Transverse colon (tissue), 4 donors: ENCODE measurements around the gene TBX1. TPM values are rescaled to one million over a fixed set of nuclear protein-coding genes. Genes with fewer than 3 reads are reported as not detected.

Source experiments
- DNase-seq: peaks from one replicate; pipeline ENCODE4 v3.0.0-alpha.2; 2019
- H3K27ac ChIP-seq, 4 donors: fragments of 200-600 bp; sonication (generic); 2 replicates each; pipeline ENCODE4 v1.5.1; 2016 to 2018; ENCODE audit warnings: inconsistent platforms in 4 of 4
- H3K27me3 ChIP-seq: fragments of 200-600 bp; sonication (generic); 2 replicates; pipeline ENCODE4 v1.5.1; 2017; ENCODE audit warnings: inconsistent platforms
- H3K36me3 ChIP-seq, 4 donors: fragments of 200-600 bp; sonication (generic); 2 replicates each; pipeline ENCODE4 v1.5.1; 2017 to 2019; ENCODE audit warnings: inconsistent platforms in 4 of 4
- H3K4me1 ChIP-seq, 4 donors: fragments of 200-600 bp; sonication (generic); 2 replicates each; pipeline ENCODE4 v1.5.1; 2017 to 2020; ENCODE audit warnings: inconsistent platforms in 4 of 4
- H3K4me3 ChIP-seq, 4 donors: fragments of 200-600 bp; sonication (generic); 1 replicate in 1 of 4; 2 replicates in 3 of 4; pipeline versions ENCODE4 v1.5.1 to v1.6.1; 2017 to 2019; ENCODE audit warnings: inconsistent platforms in 4 of 4
- H3K9me3 ChIP-seq, 2 donors: fragments of 200-600 bp; sonication (generic); 2 replicates each; pipeline ENCODE4 v1.5.1; 2017 to 2019; ENCODE audit warnings: inconsistent platforms in 2 of 2
- EP300 ChIP-seq: sonication (generic); formaldehyde crosslinking; IDR thresholded peaks from one replicate; pipeline ENCODE4 v1.6.1; 2017; ENCODE audit warnings: antibody characterized with exemption, low read depth
- POLR2A ChIP-seq: fragments of 450-650 bp; IDR thresholded peaks from one replicate; pipeline ENCODE4 v1.6.1; 2016; ENCODE audit warnings: antibody characterized with exemption, mild to moderate bottlenecking, moderate library complexity
- POLR2AphosphoS5 ChIP-seq, 3 donors: sonication (generic); formaldehyde crosslinking; IDR thresholded peaks; one replicate each; pipeline ENCODE4 v1.6.1; 2016; ENCODE audit warnings: antibody characterized with exemption in 3 of 3
- WGBS, 2 donors: methylation state at CpG; one replicate each; pipeline ENCODE4 v1.1.5; 2018; ENCODE audit warnings: low coverage in 1 of 2; 5-methylcytosine and 5-hydroxymethylcytosine counted together
- in situ Hi-C, 4 donors: fragments of 200-750 bp; cut with MboI; loops; one replicate each; pipeline versions ENCODE4 v1.15.0 to v1.15.1; 2017; ENCODE audit warnings: low sequenced_read_pairs in 3 of 4, low pct_ligation_motif_present in 1 of 4, low pct_unique_long_range_greater_than_20kb in 1 of 4
- intact Hi-C: fragments of 100-400 bp; cut with DNase I; formaldehyde crosslinking; loops from one replicate; pipeline ENCODE4 v1.15.1; 2023; ENCODE audit warnings: low total_unique reads
- total RNA-seq, 4 donors: library from RNA; depleted of rRNA; stranded (reverse); fragments of >200 nt; gene quantifications; one replicate each; pipeline ENCODE4 v1.1.0, GENCODE V29; 2016
- TF ChIP-seq, protein P1 (sequence below), 5 experiments: fragments of 200-600 bp in 3 of 5; fragments of 450-650 bp in 2 of 5; sonication (generic) in 3 of 5; IDR thresholded peaks; 1 replicate in 2 of 5; 2 replicates in 3 of 5; pipeline ENCODE4 v1.5.1; 2016 to 2017; ENCODE audit warnings: antibody characterized with exemption in 5 of 5, inconsistent platforms in 3 of 5, mild to moderate bottlenecking in 2 of 5, moderate library complexity in 1 of 5

Gene TBX1
- total RNA-seq, 4 donors from 2014 or later = 1.1 to 1.3 TPM; not detected in 2

DNA sequence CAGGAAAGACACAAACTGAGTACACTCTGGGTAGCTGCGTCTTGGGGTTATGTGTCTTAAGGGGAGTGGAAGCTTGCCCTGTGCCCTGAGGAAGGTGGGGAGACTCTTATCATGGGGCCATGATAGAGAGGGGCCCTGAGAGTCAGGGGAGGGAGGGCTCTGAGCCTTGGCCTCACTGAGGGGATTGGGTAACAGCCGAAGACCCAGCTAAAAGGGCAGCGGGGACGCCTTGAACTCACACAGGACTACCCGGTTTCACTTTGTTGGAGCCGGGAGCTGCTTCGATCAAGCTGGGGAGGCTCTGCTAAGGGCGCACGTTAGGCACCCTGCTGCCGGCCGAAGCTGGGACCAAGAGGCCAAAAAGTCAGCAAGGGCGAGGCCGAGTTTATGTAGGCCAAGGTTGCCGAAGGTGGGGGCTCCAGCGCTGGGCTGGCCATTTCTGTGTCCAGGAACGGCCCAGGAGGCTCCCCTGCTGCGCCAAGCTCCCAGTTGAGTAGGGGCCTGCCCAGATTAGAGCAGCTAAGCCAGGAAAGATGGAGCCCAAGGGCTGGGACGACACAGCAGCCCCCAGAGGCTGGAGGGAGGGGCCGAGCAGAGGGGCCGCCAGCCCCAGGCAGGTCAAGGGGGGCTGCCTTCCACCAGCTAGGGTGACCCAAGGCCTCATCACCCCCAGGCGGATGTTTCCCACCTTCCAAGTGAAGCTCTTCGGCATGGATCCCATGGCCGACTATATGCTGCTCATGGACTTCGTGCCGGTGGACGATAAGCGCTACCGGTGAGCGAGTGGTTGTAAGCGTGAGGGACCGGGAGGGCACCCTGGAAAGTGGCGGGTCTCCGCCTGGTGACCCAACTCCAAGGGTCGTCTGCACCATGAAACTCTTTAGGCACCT, 2.2 kb downstream of the TBX1 start:
- intact Hi-C loops (no loop called here), in situ Hi-C loops (no loop called here)
- H3K9me3 ChIP-seq = no peaks in the 10 kb centered on the region
- TF ChIP-seq POLR2AphosphoS5 (IDR thresholded peaks at IDR 0.05) = no peak
- 65 to 84% methylated on average over 7 to 34 of the region's 34 CpGs for WGBS, 2 donors
- DNase-seq = no peak
- no peaks in the 10 kb centered on the region for H3K36me3 ChIP-seq
- H3K4me3 ChIP-seq = no peak overlapping the region
- peaks cover 0 to 38% (median 21%) of the 10 kb centered on the region in 4 donors for H3K4me1 ChIP-seq
- H3K27ac ChIP-seq = no peak overlapping the region
- H3K27me3 ChIP-seq = peaks cover 93% of the 10 kb centered on the region

DNA sequence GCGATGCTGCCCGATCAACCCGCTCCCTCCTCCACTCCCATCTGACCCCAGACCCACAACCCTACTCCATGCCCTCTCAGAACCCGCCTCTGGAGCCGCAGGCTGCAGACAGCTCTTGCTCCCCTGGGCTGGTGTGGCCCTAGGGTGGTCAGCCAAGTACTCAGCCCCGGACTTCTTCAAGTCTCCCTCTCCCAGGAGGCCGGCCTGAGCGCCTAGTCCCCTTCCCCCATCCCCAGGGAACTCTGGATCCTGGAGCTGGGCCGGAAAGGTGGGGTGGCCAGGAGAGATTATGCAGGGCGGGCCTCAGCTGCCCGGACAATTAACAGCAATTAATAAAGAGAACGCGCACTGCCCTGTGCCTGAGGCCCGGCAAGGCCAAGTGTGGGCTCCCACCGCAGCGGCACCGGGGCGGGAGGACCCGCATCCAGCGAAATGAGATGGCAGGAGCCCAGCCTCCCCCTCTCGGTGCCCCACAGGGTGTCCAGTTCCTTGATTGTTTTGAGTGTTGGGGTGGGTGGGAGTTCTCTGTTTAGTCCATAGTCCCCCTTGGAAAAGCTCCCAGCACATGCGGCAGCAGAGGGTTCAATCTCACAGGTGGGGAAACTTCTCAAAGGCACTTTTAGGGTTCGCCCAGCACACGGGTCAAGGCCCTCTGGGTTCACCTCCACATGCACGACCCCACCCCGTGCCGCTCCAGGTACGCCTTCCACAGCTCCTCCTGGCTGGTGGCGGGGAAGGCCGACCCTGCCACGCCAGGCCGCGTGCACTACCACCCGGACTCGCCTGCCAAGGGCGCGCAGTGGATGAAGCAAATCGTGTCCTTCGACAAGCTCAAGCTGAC, 3.1 kb downstream of the TBX1 start:
- intact Hi-C loops = no loop called here
- peaks cover 93% of the 10 kb centered on the region for H3K27me3 ChIP-seq

DNA sequence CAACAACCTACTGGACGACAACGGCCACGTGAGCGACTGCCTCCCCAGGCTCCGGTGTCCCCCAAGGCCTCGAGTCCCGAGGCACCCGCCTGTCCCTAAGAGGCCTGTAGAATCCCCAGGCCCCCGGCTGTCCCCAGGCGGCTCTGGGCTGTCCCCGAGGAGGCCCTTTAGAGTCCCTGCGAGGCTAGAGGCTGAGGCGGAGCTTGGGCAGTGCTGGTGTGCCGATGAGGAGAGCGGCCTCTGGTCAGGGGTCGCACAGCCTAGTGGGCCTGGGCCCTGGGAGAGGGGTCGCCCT, 3.7 kb downstream of the TBX1 start:
- Histone ChIP-seq H3K36me3 (no peaks in the 10 kb centered on the region), H3K4me1 (peaks cover 0 to 35% (median 21%) of the 10 kb centered on the region in 4 donors), H3K4me3 (no peak overlapping the region), H3K27ac (no peak overlapping the region), H3K27me3 (peaks cover 93% of the 10 kb centered on the region), H3K9me3 (no peaks in the 10 kb centered on the region)
- in situ Hi-C loops = no loop called here
- no peak for DNase-seq
- intact Hi-C loops = no loop called here
- WGBS, 2 donors = 87% methylated on average over 17 of the region's 17 CpGs; no CpG with 5 or more reads in 1 of the 2 donors
- no peak for TF ChIP-seq POLR2A
- TF ChIP-seq, protein P1, sequence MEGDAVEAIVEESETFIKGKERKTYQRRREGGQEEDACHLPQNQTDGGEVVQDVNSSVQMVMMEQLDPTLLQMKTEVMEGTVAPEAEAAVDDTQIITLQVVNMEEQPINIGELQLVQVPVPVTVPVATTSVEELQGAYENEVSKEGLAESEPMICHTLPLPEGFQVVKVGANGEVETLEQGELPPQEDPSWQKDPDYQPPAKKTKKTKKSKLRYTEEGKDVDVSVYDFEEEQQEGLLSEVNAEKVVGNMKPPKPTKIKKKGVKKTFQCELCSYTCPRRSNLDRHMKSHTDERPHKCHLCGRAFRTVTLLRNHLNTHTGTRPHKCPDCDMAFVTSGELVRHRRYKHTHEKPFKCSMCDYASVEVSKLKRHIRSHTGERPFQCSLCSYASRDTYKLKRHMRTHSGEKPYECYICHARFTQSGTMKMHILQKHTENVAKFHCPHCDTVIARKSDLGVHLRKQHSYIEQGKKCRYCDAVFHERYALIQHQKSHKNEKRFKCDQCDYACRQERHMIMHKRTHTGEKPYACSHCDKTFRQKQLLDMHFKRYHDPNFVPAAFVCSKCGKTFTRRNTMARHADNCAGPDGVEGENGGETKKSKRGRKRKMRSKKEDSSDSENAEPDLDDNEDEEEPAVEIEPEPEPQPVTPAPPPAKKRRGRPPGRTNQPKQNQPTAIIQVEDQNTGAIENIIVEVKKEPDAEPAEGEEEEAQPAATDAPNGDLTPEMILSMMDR (IDR thresholded peaks at IDR 0.05) = no peak
- TF ChIP-seq POLR2AphosphoS5 (IDR thresholded peaks at IDR 0.05) = no peak
- TF ChIP-seq EP300 = no peak

More for the DNA sequence above, 3.1 kb downstream of the TBX1 start:
- H3K4me1 ChIP-seq = peaks cover 0 to 38% (median 21%) of the 10 kb centered on the region in 4 donors
- in situ Hi-C loops = no loop called here
- no peak overlapping the region for H3K27ac ChIP-seq
- H3K4me3 ChIP-seq = no peak overlapping the region
- DNase-seq = no peak
- H3K9me3 ChIP-seq = no peaks in the 10 kb centered on the region
- TF ChIP-seq POLR2AphosphoS5 (IDR thresholded peaks at IDR 0.05) = no peak
- TF ChIP-seq EP300 = no peak
- TF ChIP-seq, protein P1 (IDR thresholded peaks at IDR 0.05) = no peak
- TF ChIP-seq POLR2A = no peak
- 82% methylated on average over 38 of the region's 39 CpGs; no CpG with 5 or more reads in 1 of the 2 donors for WGBS, 2 donors
- H3K36me3 ChIP-seq = no peaks in the 10 kb centered on the region

DNA sequence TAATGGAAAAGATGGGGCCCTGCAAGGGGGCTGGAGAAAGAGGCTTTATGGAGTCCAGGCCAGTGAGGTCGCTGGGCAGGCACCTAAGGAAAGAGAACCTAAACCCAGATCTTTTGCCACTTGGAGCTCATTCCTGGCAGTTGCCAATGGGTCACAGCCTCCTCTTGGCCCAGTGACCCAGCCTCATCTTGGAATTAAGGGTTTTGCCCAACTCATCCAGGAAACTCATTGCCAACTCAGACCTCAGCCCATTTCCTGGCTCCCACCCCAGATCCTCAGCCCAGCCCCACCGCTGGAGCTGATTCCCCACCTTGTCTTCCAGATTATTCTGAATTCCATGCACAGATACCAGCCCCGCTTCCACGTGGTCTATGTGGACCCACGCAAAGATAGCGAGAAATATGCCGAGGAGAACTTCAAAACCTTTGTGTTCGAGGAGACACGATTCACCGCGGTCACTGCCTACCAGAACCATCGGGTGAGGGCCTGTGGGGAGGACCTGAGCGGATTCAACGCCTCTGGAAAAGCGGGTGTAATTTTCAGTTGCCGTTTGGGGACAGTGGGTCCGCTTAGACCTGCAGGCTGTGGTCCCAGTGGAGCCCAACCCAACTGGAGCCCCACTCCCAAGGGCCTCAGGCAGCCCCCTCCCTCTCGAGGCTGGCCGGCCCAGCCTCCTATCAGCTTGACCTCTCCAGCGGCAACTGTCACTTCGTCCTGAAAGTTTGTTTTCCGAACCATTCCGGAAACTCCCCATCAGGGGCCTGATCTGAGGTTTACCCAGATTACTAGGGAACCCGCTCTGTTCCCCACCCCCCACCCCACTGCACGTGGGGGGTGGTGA, 4.3 kb downstream of the TBX1 start:
- Histone ChIP-seq H3K4me1 (peaks cover 0 to 29% (median 19%) of the 10 kb centered on the region in 4 donors), H3K36me3 (no peaks in the 10 kb centered on the region), H3K27me3 (peaks cover 93% of the 10 kb centered on the region), H3K27ac (no peak overlapping the region), H3K4me3 (no peak overlapping the region), H3K9me3 (no peaks in the 10 kb centered on the region)
- no peak for DNase-seq
- TF ChIP-seq POLR2AphosphoS5 (IDR thresholded peaks at IDR 0.05) (no peak), EP300 (no peak), POLR2A (no peak)
- TF ChIP-seq, protein P1 (IDR thresholded peaks at IDR 0.05) = no peak
- WGBS, 2 donors = 64% methylated on average over 23 of the region's 25 CpGs; no CpG with 5 or more reads in 1 of the 2 donors
- intact Hi-C loops = no loop called here
- in situ Hi-C loops = no loop called here
